ENCODE results near the gene PRAMEF12.

Gene PRAMEF12

DNA sequence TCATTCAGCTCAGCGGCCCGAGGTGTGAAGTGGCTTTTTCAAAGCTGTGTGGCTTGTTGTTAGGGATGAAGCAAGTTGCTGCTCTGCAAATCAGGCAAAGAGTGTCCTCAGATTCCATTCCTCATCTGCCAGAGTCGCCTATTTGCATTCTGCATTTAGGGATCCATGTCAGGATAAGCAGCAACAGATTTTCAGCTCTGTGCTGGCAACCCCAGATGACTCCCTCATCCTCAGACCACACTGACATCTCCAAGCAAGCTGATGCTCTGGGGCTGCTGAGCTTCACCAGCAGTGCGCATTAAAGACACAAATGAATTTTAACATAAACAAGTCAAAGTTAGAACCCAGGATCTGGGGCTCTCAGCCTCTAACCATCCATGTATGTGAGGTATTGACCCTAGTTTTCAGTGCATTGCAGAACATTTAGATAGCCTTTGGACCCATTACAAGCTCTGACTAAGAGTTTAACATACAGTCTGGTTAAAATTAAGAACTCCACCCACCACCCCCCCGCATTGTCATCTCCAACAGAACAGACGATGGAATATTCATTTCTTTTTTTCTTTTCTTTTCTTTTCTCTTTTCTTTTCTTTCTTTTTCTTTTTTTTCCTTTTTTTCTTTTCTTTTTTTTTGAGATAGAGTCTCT lies 16.6 kb upstream of the PRAMEF12 start:
- H3K27me3 Mint-ChIP-seq: peaks cover 49 to 78% of the 10 kb centered on the region in 2 donors
- no peak overlapping the region for H3K27ac Mint-ChIP-seq
- no peak for DNase-seq
- no peak overlapping the region for H3K4me3 Mint-ChIP-seq
- no peaks in the 10 kb centered on the region for H3K4me1 Mint-ChIP-seq (ENCODE audit: low read depth in 2 of 2)
- H3K36me3 Mint-ChIP-seq (ENCODE audit: insufficient read depth): no peaks in the 10 kb centered on the region
- no peaks in the 10 kb centered on the region for H3K9me3 Mint-ChIP-seq
- ATAC-seq (replicated peaks): no peak

DNA sequence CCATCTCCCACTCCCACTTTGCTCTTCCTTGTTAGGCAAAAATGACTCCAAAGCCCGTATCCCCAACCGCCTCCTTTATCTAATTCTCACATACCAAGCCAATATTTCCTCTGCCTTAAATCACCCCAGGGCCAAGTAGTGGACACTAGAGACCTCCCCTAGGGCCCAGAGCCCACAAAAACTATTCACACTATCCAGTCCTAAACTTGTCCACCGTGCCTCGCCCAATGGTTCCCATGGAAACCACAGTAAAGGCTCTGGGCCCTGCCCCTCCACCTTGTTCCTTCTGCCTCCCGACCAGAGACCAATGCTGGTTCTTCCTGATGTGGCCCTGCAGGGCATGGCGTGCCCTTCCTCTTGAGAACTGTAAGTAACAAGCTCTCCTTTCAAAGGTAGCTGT lies 15.7 kb upstream of the PRAMEF12 start:
- Mint-ChIP-seq H3K27ac (no peak overlapping the region), H3K27me3 (peaks cover 49 to 85% of the 10 kb centered on the region in 2 donors)

GRCh38 chr1:12760256-12760795 lies 13.2 kb upstream of the PRAMEF12 start:
- peaks cover 38 to 64% of the 10 kb centered on the region in 2 donors for H3K27me3 Mint-ChIP-seq
- no peaks in the 10 kb centered on the region for H3K4me1 Mint-ChIP-seq (ENCODE audit: low read depth in 2 of 2)
- no peak overlapping the region for H3K27ac Mint-ChIP-seq
- H3K4me3 Mint-ChIP-seq: no peak overlapping the region
- no peak for DNase-seq
- H3K9me3 Mint-ChIP-seq: no peaks in the 10 kb centered on the region
- ATAC-seq (replicated peaks): no peak
- no peaks in the 10 kb centered on the region for H3K36me3 Mint-ChIP-seq (ENCODE audit: insufficient read depth)

More for the DNA sequence above, 15.7 kb upstream of the PRAMEF12 start:
- Mint-ChIP-seq H3K36me3 (ENCODE audit: insufficient read depth) (no peaks in the 10 kb centered on the region), H3K9me3 (no peaks in the 10 kb centered on the region), H3K4me3 (no peak overlapping the region), H3K4me1 (ENCODE audit: low read depth in 2 of 2) (no peaks in the 10 kb centered on the region)
- DNase-seq (no peak), ATAC-seq (replicated peaks) (no peak)

GRCh38 chr1:12761781-12762180 lies 11.8 kb upstream of the PRAMEF12 start:
- ATAC-seq (replicated peaks): no peak
- Mint-ChIP-seq H3K9me3 (no peaks in the 10 kb centered on the region), H3K4me1 (ENCODE audit: low read depth in 2 of 2) (no peaks in the 10 kb centered on the region), H3K36me3 (ENCODE audit: insufficient read depth) (no peaks in the 10 kb centered on the region), H3K27me3 (peaks cover 35 to 51% of the 10 kb centered on the region in 2 donors), H3K4me3 (no peak overlapping the region), H3K27ac (no peak overlapping the region)
- no peak for DNase-seq

DNA sequence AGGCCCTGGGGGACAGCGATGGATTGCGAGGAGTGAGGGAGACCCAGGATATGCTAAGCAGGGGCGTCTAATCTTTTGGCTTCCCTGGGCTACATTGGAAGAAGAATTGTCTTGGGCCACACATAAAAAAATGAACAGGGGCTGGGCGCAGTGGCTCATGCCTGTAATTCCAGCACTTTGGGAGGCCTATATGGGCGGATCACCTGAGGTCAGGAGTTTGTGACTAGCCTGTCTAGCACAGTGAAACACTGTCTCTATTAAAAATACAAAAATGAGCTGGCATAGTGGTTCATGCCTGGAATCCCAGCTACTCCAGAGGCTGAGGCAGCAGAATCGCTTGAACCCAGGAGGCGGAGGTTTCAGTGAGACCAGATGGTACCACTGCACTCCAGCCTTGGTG lies 10.8 kb upstream of the PRAMEF12 start:
- ATAC-seq (replicated peaks): no peak
- Mint-ChIP-seq H3K27ac (no peak overlapping the region), H3K9me3 (no peaks in the 10 kb centered on the region), H3K4me3 (no peak overlapping the region), H3K36me3 (ENCODE audit: insufficient read depth) (no peaks in the 10 kb centered on the region), H3K4me1 (ENCODE audit: low read depth in 2 of 2) (no peaks in the 10 kb centered on the region), H3K27me3 (peaks cover 38 to 52% of the 10 kb centered on the region in 2 donors)
- DNase-seq: no peak

DNA sequence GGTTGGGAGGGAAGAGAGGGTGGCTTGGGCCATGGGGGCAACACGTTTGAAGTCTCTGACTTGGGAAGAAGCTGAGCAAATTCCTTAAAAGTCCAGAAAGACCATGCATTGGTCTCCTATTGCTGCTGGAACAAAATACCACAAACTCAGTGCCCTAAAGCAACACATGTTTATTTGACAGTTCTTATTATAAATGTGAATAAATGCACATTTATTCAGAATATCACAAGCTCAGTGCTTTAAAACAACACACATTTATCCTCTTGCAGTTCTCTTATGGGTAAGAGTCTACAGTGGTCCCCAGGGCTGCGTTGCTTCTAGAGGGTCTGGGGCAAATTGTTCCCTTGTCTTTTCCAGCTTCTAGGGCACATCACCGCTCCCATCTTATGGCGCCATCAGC lies 10.1 kb upstream of the PRAMEF12 start:
- DNase-seq (no peak), ATAC-seq (replicated peaks) (no peak)
- Mint-ChIP-seq H3K4me3 (no peak overlapping the region), H3K9me3 (no peaks in the 10 kb centered on the region), H3K36me3 (ENCODE audit: insufficient read depth) (no peaks in the 10 kb centered on the region), H3K27ac (no peak overlapping the region), H3K4me1 (ENCODE audit: low read depth in 2 of 2) (no peaks in the 10 kb centered on the region), H3K27me3 (peaks cover 35 to 52% of the 10 kb centered on the region in 2 donors)

GRCh38 chr1:12764016-12764415 lies 9.5 kb upstream of the PRAMEF12 start:
- Mint-ChIP-seq H3K27me3 (peaks cover 32 to 52% of the 10 kb centered on the region in 2 donors), H3K9me3 (no peaks in the 10 kb centered on the region), H3K36me3 (ENCODE audit: insufficient read depth) (no peaks in the 10 kb centered on the region), H3K4me3 (no peak overlapping the region), H3K4me1 (ENCODE audit: low read depth in 2 of 2) (no peaks in the 10 kb centered on the region), H3K27ac (no peak overlapping the region)
- ATAC-seq (replicated peaks) (no peak), DNase-seq (no peak)

DNA sequence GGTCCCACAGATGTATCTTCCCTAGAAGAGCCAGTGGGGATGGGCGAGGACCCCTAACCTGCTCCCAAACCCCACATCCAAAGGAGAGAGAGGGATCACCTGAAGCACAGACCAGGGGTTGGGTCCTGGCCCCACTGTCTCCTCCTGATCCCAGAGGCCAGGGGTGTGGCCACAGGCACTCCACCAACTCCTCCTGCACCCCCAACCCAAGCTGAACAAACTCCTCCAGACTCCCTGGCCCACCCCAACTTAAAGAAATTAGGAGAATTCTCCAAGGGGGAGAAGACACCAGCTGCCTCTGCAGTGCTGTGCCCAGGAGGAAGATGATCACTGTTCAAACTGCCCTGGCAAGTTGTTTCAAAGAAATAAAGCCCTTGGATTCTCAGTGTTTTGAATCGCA lies 4.5 kb upstream of the PRAMEF12 start:
- H3K4me1 Mint-ChIP-seq (ENCODE audit: low read depth in 2 of 2): no peaks in the 10 kb centered on the region
- DNase-seq: no peak
- no peak for ATAC-seq (replicated peaks)
- H3K27me3 Mint-ChIP-seq: peaks cover 60 to 65% of the 10 kb centered on the region in 2 donors
- no peak overlapping the region for H3K27ac Mint-ChIP-seq
- no peaks in the 10 kb centered on the region for H3K36me3 Mint-ChIP-seq (ENCODE audit: insufficient read depth)
- H3K4me3 Mint-ChIP-seq: no peak overlapping the region
- no peaks in the 10 kb centered on the region for H3K9me3 Mint-ChIP-seq

DNA sequence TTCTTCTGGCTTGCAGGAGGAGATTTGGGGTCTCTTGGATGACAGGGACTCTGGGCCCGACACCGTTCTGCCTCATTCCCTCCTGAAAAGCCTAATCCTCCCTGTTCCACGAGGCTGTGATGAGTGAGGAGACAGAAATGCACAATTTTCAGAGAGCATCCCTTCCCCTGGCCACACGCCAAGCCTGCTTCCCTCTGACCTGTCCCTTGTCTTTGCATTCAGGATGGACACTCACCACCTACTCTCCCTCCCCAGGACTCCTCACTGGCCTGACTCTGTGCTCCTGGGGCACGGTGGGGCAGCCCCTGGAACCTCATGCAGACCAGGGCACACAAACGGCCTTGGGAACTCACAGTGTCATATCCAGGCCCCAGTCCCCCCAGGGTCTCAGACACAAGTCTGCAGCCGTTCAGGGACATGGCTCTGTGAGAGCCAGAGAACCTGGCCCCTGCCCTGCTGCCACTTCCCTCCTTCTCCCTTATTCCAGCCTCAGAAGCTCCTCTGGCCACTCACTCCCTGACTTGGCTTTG lies 3.5 kb upstream of the PRAMEF12 start:
- H3K27me3 Mint-ChIP-seq: peaks cover 62 to 71% of the 10 kb centered on the region in 2 donors
- ATAC-seq (replicated peaks) (no peak), DNase-seq (no peak)
- no peak overlapping the region for H3K27ac Mint-ChIP-seq
- no peaks in the 10 kb centered on the region for H3K4me1 Mint-ChIP-seq (ENCODE audit: low read depth in 2 of 2)
- no peaks in the 10 kb centered on the region for H3K36me3 Mint-ChIP-seq (ENCODE audit: insufficient read depth)
- H3K4me3 Mint-ChIP-seq: no peak overlapping the region
- H3K9me3 Mint-ChIP-seq: no peaks in the 10 kb centered on the region

DNA sequence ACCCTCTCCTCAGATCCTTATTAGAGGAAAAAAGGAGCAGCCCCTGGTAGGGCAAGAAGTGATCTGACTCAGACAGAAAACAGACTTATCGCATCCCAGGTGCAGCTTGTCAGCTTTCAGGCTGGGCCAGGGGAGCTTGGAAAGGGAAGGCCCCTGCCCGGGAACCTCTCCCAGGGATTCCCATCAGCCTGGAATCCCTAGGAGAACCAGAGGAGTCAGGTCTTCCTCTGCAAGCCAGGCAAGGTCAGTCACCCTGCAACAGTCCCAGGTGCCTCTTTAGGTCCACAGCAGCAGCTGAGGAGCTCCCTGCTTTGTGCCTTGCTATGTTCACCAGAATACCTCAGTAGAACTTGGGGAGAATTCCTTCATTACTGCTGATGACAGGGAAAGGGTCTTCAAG lies 2.9 kb upstream of the PRAMEF12 start:
- peaks cover 61 to 77% of the 10 kb centered on the region in 2 donors for H3K27me3 Mint-ChIP-seq
- ATAC-seq (replicated peaks): no peak
- H3K4me3 Mint-ChIP-seq: no peak overlapping the region
- H3K4me1 Mint-ChIP-seq (ENCODE audit: low read depth in 2 of 2): no peaks in the 10 kb centered on the region
- H3K9me3 Mint-ChIP-seq: no peaks in the 10 kb centered on the region
- H3K36me3 Mint-ChIP-seq (ENCODE audit: insufficient read depth): no peaks in the 10 kb centered on the region
- DNase-seq: no peak
- H3K27ac Mint-ChIP-seq: no peak overlapping the region

DNA sequence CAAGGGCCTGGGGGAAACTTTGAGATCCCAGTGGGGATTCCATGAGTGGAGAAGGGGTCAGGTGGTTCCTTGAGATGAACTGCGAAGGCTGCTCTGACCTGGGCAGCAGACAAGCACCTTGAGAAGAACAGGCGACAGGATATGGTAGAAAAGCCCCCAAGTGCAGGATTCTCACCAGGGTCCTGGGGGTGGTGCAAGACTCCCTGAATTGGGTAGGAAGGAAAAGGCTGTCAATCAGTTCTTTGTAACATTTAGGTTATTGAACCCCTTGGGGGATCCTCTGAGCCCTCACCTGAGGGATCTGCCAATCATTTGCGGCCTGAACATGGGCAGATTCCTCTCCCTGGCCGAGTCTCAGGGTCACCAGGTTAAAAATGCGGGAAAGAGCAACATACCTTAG lies 2.4 kb upstream of the PRAMEF12 start:
- H3K4me1 Mint-ChIP-seq (ENCODE audit: low read depth in 2 of 2): no peaks in the 10 kb centered on the region
- no peak for ATAC-seq (replicated peaks)
- no peak for DNase-seq
- no peaks in the 10 kb centered on the region for H3K9me3 Mint-ChIP-seq
- no peak overlapping the region for H3K27ac Mint-ChIP-seq
- no peaks in the 10 kb centered on the region for H3K36me3 Mint-ChIP-seq (ENCODE audit: insufficient read depth)
- no peak overlapping the region for H3K4me3 Mint-ChIP-seq
- peaks cover 61 to 82% of the 10 kb centered on the region in 2 donors for H3K27me3 Mint-ChIP-seq

- H3K4me1 Mint-ChIP-seq (ENCODE audit: low read depth in 2 of 2): no peaks in the 10 kb centered on the region
- no peak for ATAC-seq (replicated peaks)
- DNase-seq: no peak
- peaks cover 63 to 91% of the 10 kb centered on the region in 2 donors for H3K27me3 Mint-ChIP-seq
- no peak overlapping the region for H3K4me3 Mint-ChIP-seq
- no peaks in the 10 kb centered on the region for H3K36me3 Mint-ChIP-seq (ENCODE audit: insufficient read depth)
- no peaks in the 10 kb centered on the region for H3K9me3 Mint-ChIP-seq
- H3K27ac Mint-ChIP-seq: no peak overlapping the region
Measured at GRCh38 chr1:12772520-12772919, 1.0 kb upstream of the PRAMEF12 start.

DNA sequence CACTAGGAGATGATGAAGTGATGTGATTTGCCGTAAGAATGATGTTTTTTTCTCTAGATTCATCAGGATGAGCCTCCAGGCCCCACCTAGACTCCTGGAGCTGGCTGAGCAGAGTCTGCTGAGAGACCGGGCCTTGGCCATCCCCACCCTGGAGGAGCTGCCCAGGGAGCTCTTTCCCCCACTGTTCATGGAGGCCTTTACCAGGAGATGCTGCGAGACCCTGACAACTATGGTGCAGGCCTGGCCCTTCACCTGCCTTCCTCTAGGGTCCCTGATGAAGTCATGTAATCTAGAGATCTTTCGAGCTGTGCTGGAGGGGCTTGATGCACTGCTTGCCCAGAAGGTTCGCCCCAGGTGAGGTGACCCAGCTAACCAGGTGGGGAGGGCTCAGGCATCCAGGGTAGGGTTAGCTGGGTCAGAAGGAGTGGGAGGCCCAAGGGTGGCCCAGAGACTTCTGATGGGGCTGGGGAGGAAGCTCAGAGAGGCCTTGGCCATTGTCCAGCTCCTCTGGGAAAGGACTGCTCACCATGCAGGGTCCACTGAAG lies 1.3 kb downstream of the PRAMEF12 start:
- Mint-ChIP-seq H3K36me3 (ENCODE audit: insufficient read depth) (no peaks in the 10 kb centered on the region), H3K9me3 (no peaks in the 10 kb centered on the region), H3K27ac (no peak overlapping the region), H3K4me3 (no peak overlapping the region), H3K4me1 (ENCODE audit: low read depth in 2 of 2) (no peaks in the 10 kb centered on the region), H3K27me3 (peaks cover 67 to 91% of the 10 kb centered on the region in 2 donors)
- DNase-seq (no peak), ATAC-seq (replicated peaks) (no peak)

DNA sequence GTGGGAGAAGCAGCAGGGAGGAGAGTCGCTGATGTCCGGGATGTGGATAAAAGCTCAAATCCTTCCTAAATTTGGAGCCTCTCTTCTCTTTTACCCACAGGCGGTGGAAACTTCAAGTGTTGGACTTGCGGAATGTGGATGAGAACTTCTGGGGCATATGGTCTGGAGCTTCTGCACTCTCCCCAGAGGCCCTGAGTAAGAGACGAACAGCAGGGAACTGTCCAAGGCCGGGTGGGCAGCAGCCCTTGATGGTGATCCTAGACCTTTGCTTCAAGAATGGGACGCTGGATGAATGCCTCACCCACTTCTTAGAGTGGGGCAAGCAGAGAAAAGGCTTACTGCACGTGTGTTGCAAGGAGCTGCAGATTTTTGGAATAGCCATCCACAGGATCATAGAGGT lies 1.9 kb downstream of the PRAMEF12 start:
- no peak overlapping the region for H3K27ac Mint-ChIP-seq

More for the DNA sequence above, 1.9 kb downstream of the PRAMEF12 start:
- DNase-seq (no peak), ATAC-seq (replicated peaks) (no peak)
- H3K4me3 Mint-ChIP-seq: no peak overlapping the region
- H3K36me3 Mint-ChIP-seq (ENCODE audit: insufficient read depth): no peaks in the 10 kb centered on the region
- H3K4me1 Mint-ChIP-seq (ENCODE audit: low read depth in 2 of 2): no peaks in the 10 kb centered on the region
- peaks cover 61 to 86% of the 10 kb centered on the region in 2 donors for H3K27me3 Mint-ChIP-seq
- H3K9me3 Mint-ChIP-seq: no peaks in the 10 kb centered on the region

Measured in effector memory CD8-positive, alpha-beta T cell (primary cell).